ELF-1 (cell line): ENCODE data around the gene LRRC72.
A peak's percentile ranks its signal among the peaks of the same experiment; 100 is the strongest.

Source experiments
- DNase-seq: peaks from one replicate; pipeline ENCODE4 v3.0.0-alpha.2; 2016; ENCODE audit warnings: low read depth, low spot score

The LRRC72 gene

GRCh38 chr7:16579216-16579615, 52.6 kb downstream of the LRRC72 start:
- no peak for DNase-seq

DNA sequence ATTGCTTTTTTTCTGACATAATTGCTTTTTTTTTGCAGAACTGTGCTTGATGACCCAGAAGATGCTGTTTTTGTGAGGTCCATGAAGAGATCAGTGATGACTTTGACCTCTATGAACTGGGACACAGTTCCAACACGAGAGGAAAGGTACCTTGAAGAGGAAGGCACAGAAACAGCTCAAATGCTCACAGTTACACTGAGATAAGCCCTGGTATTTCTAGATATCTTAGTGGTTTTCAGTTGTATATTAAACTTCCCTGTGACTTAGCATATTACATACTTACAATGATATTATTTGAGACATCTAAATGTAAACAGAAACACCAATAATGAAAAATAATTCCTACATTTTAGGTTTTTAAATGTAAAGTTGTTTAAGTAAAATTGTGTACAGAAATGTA, 54.7 kb downstream of the LRRC72 start:
- DNase-seq: no peak

GRCh38 chr7:16583834-16584233, 57.2 kb downstream of the LRRC72 start:
- DNase-seq: no peak

DNA sequence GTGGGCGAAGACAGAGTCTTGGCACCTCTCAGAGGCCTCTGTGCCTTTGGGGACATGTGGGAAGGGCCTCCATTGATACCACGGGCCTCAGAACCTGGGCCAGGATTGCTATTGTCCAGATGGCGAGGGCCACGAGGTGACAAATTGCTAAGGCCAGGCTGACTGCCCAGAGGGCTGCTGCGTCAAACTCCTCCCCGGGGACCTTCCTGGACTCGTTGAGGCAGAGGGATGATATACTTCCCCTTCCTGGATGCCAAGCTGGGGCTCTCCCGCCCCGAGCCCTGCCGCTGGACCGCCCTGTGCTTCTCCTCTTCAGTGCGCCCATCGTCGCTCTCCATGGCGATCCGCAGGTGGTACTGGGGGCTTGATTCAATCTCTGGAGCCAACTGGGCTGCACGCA, 58.9 kb downstream of the LRRC72 start:
- DNase-seq: no peak

DNA sequence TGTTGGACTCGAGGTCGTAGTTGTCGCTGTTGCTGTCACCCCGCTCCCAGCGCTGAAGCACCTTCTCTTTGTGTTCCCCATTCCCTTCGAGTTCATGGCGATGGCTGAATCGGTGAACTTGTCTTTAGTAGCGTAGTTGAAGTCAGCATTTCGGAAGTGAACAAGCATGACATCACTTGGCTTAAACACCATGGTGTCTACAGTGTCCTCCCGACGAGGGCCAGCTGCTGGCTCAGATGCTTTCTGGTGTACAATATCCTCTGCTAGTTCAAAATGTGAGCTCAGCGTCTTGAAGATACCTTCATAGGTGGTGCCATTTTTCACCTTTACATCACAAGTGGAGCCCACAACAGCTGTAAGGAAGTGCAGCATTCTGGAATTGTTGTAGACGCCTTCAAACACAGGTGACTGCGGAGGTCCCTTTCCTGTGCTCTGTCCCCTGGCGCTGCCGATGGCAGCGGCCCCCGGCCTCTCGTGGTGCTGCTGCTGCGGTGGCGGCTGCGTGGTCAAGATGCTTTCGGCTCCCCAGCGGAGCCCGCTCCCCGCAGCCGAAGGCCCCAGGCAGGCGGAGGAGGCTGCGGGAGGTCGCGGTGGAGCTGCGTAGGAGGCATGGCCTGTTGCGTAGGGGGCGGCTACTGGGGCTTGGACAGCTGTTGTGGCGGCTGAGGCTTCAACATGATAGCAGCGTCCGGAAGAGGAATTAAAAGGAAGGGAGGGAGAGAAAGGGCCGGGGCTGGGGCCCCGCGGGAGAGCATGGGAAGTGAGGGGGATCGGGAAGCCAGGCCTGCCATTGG, 59.7 kb downstream of the LRRC72 start:
- no peak for DNase-seq

GRCh38 chr7:16587129-16587528, 60.5 kb downstream of the LRRC72 start:
- no peak for DNase-seq

DNA sequence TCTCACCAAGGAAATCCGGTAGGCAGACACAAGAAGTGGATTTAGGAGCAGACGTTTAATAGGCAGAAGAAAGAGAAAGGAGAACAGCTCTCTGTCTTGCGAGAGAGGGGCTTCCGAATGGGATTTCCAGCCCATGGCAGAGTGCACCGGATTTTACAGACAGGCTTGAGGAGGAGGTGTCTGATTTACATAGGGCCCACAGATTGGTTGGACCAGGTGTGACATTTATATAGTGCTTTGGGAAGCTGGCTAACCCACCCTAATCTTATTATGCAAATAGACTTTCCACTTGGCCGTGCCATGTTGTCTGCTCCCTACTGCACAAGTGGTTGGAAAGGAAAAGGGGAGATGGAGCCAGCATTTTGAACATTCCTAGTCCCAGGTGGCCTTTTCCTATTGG, 61.2 kb downstream of the LRRC72 start:
- peak; percentile 59 for DNase-seq

DNA sequence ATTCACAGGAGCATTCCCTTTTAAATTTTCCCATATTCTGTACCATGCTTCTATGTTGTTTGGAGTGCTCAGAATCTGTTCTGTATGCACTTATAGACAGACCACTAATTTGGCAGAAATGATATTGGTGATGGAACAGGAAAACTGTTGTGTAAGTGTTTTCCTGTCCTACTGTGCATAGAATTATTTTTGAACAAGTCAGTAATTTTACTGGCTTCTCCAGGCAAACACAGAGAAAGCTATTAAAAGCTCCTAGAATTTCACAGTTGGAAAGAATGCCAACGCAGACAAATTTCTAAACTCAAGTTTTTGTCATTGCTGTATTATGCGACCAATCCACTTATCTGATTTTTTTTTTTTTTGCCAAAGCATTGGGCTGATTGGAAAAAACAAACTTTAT, 63.3 kb downstream of the LRRC72 start:
- no peak for DNase-seq

DNA sequence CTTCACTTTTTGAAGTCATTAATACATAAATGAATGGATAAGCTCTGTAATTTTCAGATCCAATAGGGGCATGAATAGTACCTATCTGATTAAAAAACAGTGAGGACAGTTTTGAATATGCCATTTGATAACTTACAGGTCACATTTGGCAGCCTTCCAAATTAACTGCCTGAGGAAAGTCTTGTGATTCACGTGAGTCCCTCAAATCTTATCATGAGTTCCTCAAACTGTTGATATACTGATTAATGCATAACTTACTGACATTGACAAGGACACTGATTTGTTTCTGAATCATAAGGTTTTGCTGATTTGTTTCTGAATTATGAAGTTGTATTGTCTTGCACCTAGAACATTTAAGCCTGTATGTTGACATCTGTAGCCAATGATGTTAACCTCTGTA, 63.8 kb downstream of the LRRC72 start:
- DNase-seq: no peak

DNA sequence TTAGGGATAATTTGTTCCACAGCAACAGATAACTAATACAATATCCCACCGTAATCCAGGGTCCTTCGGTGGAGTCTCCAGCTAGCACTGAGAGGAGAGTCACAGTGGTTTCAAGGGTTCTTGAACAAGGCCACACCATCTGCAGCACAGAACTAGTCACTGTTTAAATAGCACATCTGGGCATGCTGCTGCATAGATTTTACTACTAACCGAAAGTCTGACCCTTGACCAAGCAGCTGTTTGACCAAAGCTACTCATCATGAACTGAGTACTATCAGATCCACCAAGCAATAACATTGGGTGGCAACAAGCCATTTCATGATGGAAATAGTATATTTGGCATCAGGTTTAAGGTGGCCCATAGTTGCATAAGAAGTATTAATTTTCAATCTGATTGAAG, 65.8 kb downstream of the LRRC72 start:
- no peak for DNase-seq

- DNase-seq: no peak
Observed at GRCh38 chr7:16594061-16594460, 67.4 kb downstream of the LRRC72 start.

DNA sequence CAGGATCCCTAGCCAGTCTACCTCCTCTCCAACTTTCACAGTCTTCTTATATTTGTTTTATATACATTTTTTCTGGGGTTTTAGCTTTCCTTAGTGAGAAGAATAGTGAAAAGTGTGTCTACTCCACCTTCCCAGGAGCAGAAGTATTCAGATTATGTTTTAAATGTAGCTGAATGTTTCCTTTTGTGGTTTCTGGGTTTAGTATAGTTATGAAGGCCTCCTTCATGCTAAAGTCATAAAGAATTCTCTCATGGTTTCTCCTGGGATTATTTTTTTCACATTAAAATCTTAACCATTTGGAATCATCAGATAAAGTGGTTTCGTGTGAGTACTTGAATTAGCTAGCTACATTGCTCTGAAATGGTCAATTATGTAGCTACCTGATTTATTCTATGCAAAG, 68.1 kb downstream of the LRRC72 start:
- DNase-seq: no peak

GRCh38 chr7:16595596-16595995, 69.0 kb downstream of the LRRC72 start:
- DNase-seq: peak; percentile 19

- no peak for DNase-seq
Observed at GRCh38 chr7:16598015-16598414, 71.4 kb downstream of the LRRC72 start.

DNA sequence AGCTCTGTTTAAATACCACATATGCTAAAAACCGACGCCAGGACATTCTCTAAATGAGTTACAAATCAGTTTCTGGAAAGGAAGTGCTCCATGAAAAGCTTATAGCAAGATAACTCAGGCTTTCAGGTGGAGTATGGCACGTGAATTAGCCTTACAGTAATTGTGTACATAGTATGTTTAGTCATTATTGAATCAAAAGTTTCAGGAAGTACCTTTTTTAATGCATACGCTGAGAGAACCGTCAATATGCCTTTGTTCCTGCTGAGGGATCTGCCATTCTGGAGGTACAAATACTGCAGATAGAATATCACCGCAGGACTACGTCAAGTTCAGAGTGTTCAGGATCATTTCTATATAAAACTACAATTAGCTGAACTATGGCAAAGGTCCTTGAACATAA, 73.2 kb downstream of the LRRC72 start:
- no peak for DNase-seq

GRCh38 chr7:16603633-16604032, 77.0 kb downstream of the LRRC72 start:
- DNase-seq: no peak

GRCh38 chr7:16604054-16604453, 77.4 kb downstream of the LRRC72 start:
- DNase-seq: no peak

GRCh38 chr7:16606704-16607103, 80.1 kb downstream of the LRRC72 start:
- no peak for DNase-seq

DNA sequence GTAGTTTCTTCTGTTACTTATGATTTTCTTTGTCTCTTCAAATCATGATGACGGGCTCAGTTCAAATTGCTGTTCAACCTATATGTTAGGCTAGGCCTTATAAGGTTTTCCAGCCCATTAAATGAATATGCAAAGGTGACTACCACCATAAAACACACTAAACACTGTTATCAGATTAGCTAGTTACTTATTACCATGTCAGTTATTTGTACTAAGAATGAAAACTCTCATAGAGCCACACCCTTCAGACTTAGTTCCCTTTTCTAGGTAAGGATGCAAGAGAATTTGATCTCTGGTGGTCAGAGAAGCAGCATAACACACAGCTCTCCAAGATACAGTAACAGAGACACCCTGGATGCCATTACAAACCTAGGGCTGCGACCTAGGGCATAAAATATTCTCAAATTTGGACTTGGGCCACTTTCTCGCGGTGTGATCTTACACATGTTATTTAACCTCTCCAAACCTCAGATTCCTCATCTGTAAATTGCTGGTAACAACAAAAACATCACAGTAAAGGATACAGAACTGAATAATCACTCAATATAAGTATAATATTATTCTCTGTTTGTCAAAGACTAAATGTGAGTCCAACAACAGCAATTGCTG, 83.3 kb downstream of the LRRC72 start:
- no peak for DNase-seq

DNA sequence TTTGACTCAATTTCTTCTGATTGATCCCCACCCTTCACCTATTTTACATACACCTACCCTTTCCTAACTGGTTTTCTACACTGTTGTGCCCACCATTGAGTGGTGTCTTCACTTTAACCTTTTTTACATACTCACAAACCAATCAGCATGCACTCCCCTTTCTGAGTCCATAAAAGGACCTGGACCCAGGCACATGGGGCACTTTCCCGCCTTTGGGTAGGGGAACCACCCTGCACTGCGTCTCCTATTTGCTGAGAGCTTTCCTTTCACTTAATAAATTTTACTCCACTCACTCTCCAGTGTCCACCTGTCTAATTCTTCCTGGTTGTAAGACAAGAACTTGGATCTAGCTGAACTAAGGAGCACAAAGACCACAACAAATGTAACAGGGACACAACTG, 85.1 kb downstream of the LRRC72 start:
- no peak for DNase-seq

- DNase-seq: peak; percentile 20
Observed at GRCh38 chr7:16615228-16615627, 88.6 kb downstream of the LRRC72 start.

- DNase-seq: no peak
Observed at GRCh38 chr7:16616122-16616521, 89.5 kb downstream of the LRRC72 start.

DNA sequence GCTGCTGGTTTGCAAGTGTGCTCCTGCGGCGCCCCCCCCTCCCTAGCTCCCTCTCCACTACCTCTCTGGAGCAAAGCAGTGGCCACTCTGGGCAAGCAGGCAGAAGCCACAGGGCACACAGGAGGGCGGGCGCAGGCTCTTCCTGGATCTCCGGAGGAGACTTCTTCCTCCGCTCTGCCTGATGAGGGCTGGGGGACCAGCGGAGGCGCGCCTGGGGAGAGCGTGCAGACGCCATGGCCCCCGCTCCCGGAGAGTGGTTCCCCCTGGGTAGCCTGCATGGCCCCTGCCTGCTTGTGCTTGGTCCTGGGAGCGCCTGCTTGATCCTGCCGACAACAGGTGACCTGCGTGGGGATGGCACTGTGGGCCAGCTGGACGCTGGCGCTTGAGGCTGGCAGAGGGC, 89.9 kb downstream of the LRRC72 start:
- DNase-seq: no peak
